Measurements from ENCODE around the gene PDK2.

The PDK2 gene

DNA sequence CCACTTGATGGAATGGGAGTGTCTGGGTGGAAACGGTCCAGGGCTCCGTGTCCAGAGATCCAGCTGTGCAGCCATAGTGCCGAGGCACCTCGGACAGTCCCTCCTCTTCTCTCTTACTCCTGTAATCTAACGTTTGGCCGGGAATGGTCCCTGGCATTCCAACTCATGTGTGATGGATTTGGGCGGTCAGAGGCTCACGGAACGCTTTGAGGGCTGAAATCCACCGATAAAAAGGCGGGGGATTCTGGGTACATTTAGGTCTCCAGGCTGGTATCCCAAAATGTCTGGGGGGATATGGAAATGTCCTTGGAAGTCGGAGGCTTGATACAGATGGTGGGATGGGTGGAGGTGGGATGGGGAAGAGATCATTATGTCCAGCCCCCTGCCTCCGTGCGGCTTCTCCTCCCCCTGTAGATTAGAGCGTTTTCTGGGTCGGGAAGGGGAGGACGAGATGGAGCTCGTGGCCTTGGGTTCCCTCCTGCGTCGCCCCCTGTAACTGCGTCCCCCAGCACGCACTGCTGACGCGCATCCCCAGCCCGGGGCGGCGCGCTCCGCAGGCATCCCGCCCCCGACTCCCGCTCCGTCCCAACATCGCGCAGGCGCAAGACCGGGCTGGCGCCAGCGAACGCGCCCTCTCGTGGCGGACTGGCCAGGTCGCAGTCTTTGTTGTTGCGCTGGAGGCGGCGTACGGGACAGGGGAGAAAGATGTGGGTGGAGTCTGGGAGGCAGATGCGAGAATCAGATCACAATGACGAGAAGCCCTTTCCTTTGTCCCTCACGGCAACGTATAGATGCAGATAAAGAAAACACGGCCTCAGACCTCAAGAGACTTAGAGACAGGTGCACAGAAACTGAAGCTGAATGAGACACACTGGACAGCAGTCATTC lies 66.1 kb downstream of the PDK2 start:
- DNase-seq (ENCODE audit: extremely low spot score), result peak; percentile 99
- ChIA-PET POLR2A (interaction anchor here (0.5 to 2.8 kb wide), 26 partner anchors 9 to 130 kb away, joined by 3 to 98 read pairs (median 7); partner anchors contain the start of genes PDK2, PPP1R9B and SAMD14), CTCF (interaction anchor here (0.5 to 2.8 kb wide), 24 partner anchors 8 to 847 kb away, joined by 3 to 34 read pairs (median 4); no protein-coding TSS in a partner anchor)
- TF ChIP-seq L3MBTL2 (conservative IDR thresholded peaks at IDR 0.05) (no peak; the same call in none of the 2 replicates), SP1 (IDR thresholded peaks at IDR 0.05) (no peak), FOXK2 (IDR thresholded peaks at IDR 0.05) (no peak), NFRKB (IDR thresholded peaks at IDR 0.05) (no peak), HDGF (IDR thresholded peaks at IDR 0.05; ENCODE audit: borderline replicate concordance) (no peak), FOXA1 (IDR thresholded peaks at IDR 0.05) (no peak), LEF1 (IDR thresholded peaks at IDR 0.05; ENCODE audit: borderline replicate concordance) (no peak), SUZ12 (IDR thresholded peaks at IDR 0.05) (no peak), BHLHE40 (IDR thresholded peaks at IDR 0.05; ENCODE audit: borderline replicate concordance) (no peak), ELF4 (IDR thresholded peaks at IDR 0.05) (no peak), TARDBP (IDR thresholded peaks at IDR 0.05) (no peak), ARNT (IDR thresholded peaks at IDR 0.05) (no peak), FOXM1 (IDR thresholded peaks at IDR 0.05; ENCODE audit: borderline replicate concordance) (no peak; the same call in 1 of the 2 replicates), CTBP1 (IDR thresholded peaks at IDR 0.05; ENCODE audit: borderline replicate concordance) (no peak), ZNF384 (IDR thresholded peaks at IDR 0.05) (no peak)
- TF ChIP-seq, protein P1, sequence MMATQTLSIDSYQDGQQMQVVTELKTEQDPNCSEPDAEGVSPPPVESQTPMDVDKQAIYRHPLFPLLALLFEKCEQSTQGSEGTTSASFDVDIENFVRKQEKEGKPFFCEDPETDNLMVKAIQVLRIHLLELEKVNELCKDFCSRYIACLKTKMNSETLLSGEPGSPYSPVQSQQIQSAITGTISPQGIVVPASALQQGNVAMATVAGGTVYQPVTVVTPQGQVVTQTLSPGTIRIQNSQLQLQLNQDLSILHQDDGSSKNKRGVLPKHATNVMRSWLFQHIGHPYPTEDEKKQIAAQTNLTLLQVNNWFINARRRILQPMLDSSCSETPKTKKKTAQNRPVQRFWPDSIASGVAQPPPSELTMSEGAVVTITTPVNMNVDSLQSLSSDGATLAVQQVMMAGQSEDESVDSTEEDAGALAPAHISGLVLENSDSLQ (IDR thresholded peaks at IDR 0.05), result no peak

All from HEK293T (cell line).